Stimulated activated CD4-positive, alpha-beta T cell treated with anti-CD3 and anti-CD28 coated beads, Interleukin-1b, Interleukin-23, amount 100 ng/mL, for 48 hours (primary cell): ENCODE results near the gene CT55.
"Not testable (repeated sequence)": the region's sequence is repeated elsewhere in the genome, so short reads cannot be mapped to it uniquely, and the experiment has no call there.

Source experiments
- DNase-seq: peaks from one replicate; pipeline ENCODE4 v3.0.0-alpha.2; 2020

Gene CT55, protein sequence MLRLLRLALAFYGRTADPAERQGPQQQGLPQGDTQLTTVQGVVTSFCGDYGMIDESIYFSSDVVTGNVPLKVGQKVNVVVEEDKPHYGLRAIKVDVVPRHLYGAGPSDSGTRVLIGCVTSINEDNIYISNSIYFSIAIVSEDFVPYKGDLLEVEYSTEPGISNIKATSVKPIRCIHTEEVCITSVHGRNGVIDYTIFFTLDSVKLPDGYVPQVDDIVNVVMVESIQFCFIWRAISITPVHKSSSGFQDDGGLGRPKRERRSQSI

DNA sequence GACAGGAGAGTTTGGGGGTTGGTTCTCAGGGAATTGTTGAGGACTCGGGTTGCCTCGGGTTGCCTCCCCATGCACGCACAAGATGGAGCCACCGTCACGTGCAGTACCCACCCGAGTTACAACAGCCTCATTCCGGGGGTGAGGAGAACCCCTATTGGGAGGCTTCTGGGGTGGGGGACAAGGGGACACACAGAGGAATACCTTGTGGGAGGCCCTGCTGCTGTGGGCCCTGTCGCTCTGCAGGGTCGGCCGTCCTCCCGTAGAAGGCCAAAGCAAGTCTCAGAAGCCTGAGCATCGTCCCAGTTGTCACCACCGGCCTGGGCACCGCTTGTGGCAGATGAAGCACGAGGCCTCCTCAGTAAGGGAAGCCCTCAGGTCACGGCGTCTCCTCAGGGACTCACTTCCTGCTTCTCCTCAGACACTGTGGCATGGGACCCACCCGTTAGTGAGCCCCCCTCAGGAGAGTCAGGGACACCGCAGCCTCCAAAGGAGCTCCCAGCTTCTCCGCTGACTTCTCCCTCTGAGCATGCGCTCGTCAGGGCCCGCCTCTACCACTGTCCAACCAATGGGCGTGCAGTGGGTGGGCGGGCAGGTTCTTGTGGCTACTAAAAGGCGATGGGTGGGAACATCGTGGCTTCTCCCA, at the start of gene CT55:
Gene CT55 (minus strand): TSS at position 522 of the 643 bp plus-strand sequence. CDS start 227 bp downstream, at position 295.
- no peak for DNase-seq

DNA sequence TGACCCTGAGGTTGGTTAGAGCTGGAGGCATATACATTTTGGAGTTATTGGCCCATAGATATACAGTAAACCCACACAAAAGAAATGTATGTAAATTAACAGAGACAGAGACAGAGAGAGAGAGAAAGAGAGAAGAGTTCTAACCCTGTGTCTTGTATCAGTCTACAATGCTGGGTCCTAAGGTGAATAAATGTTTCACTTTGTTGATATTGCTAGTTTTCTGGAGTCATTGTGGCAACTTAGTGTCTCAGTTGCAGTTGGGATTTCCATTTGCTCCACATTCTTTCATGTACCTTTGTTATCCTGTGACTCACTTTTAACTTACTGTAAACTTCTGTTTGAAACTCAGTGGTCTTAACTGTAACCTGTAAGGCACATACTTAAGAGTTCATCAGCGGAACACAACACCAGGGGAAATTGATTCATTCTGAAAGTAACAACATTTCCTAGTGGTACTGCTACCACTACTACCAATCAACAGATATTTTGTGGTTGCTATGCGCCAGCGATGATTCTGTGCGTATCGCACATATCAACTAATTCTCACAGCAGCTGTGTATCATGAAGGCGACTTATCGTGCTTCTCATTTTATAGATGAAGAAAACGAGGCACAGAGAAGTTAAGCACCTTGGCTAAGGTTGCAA, 42.1 kb upstream of the CT55 start:
- DNase-seq, result peak; percentile 69

DNA sequence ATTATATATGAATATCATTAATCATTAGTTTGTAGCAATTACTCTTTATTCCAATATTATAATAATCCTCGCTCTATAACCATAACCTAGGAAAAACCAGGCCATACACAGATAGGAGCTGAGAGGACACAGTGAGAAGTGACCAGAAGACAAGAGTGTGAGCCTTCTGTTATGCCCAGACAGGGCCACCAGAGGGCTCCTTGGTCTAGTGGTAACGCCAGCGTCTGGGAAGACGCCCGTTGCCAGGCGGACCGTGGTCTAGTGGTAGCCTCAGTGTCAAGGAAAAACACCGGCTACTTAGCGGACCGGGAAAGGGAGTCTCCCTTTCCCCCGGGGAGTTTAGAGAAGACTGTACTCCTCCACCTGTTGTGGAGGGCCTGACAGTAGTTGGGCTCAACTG, 35.2 kb upstream of the CT55 start:
- DNase-seq, result peak; percentile 5

DNA sequence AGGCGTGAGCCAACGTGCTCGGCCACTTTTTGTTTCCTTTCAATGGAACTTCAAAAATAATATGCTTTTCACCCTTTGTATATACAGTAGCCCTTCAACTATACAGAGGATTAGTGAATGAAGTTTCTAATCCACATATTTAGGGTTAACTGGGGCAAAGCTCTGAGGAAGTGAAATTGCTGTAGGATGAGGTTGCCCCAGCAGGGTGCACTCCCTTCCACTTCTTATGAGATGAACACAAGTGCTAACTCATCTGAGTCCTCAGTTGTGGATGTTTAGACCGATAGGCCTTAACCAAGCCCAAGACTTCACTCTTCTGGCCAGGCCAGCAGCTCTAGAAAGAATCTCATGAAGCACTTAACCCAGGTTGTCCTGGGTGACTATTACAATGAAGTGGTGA, 29.1 kb upstream of the CT55 start:
- no peak for DNase-seq

DNA sequence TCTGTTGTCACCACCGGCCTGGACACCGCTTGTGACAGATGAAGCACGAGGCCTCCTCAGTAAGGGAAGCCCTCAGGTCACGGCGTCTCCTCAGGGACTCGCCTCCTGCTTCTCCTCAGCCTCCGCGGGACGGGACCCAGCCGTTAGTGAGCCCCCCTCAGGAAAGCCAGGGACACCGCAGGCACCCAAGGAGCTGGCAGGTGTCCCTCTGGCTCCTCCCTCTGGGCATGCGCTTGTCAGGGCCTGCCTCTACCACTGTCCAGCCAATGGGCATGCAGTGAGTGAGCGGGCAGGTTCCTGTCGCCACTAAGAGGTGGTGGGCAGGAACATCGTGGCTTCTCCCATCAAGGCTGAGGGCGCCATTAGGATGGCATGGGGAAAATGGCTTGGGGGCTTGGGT, 23.5 kb upstream of the CT55 start:
- DNase-seq, result no peak

DNA sequence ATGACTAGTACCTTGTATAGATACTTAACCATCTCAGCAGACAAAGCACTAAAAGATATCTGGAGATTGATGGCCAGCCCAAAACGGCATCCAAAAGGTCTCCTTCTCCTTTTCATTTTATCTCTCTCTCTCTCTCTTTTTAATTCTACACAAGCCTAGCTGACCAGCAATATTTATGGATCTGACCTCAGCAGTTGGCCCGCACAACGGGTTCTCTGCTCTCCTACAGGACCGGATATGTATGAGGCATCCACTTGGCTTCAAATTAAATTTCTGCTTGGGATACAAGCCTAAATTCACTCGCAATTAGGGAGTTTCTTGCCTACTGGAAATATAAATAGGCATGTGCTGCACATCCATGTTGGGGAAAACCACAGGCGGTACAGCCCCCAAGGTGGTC, 22.5 kb upstream of the CT55 start:
- DNase-seq, result no peak

DNA sequence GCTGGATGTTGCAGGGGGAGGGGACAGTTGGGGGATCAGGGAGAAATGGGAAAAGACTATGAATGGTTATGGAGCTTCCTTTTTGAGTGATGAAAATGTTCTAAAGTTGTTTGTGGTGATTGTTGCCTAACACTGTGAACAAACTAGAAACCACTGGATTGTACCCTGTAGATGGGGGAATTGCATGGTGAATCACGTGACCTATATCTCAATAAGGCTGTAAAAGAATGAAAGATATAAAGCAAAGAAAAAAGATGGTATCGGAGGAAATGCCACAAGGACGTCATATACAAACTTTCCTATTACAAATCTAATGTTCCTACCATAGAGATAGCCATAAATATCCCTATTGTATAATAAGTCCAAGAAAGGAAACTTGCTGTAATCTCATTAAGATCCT, 20.6 kb upstream of the CT55 start:
- DNase-seq, result no peak

DNA sequence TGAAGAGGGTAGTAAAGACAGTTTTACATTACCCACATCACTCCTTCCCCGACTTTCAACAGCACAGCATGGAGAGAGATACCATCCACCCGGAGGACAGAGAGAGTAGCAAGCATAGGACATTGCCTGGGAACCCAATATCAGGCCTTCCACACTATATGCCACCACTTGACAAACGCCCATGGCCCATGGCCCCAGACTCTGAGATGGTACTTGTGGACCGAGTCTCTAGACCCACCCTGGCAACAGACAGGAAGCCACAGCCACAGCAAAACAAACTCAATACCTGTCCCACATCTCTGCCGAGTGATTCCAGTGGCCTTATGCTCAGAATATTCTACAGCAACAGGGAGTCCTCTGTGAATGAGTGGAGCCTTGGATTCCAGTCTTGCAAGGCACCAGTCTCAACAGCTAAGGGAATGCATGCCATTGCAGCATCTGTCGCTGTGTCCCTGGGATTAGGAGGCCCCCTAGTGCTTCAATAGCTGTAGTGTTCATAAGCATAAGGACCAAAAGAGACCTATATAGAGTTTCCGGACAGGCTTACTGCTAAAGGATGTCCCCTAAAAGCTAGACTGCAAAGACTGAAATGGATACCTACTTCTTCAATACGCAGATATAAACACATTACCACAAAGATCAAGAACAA, 14.7 kb upstream of the CT55 start:
- DNase-seq, result peak; percentile 22

DNA sequence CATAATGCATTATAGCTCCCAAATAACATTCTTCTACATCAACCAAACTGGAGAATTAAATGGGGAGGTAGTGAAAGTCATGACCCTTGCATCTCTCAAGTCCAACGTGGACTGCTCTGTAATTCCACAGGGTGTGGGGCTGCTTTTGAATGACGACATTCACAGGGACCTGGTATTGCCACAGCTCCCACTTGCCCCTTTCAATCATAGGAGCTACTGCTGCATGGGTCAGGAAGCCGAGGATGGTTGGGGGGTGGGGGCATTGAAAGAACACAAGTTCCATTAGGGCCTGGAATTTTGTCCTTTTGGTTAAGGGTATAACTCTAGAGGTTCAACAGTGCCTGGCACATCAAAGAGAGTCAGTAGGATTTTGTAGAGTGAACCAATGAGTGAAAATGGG, 7.4 kb upstream of the CT55 start:
- no peak for DNase-seq

DNA sequence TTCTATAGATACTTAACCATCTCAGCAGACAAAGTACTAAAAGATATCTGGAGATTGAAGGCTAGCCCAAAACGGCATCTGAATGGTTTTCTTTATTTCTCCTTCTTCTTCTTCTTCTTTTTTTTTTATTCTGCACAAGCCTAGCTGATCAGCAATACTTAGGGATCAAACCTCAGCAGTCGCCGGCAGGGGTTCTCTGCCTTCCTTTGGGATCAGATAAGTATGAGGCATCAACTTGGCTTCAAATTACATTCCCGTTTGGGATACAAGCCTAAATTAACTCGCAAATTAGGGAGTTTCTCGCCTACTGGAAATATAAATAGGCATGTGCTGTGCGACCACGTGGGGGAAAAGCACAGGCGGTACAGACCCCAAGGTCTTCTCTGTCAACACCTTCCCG, 730 bp downstream of the CT55 start:
- DNase-seq, result no peak

DNA sequence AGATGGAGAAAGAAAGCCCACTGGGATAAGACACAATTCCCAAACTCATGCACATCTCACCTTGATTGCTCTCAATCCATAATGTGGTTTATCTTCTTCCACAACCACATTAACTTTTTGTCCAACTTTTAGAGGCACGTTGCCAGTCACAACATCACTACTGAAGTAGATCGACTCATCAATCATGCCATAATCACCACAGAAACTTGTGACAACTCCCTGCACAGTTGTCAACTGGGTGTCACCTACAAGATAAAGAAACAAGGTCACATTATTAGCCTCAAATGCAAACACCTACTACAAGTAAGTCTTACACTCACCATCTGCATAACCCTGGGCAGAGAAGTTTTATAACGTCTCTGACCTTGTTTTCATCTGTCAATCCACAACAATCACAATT, 1.7 kb downstream of the CT55 start:
- DNase-seq, result not testable (repeated sequence)

DNA sequence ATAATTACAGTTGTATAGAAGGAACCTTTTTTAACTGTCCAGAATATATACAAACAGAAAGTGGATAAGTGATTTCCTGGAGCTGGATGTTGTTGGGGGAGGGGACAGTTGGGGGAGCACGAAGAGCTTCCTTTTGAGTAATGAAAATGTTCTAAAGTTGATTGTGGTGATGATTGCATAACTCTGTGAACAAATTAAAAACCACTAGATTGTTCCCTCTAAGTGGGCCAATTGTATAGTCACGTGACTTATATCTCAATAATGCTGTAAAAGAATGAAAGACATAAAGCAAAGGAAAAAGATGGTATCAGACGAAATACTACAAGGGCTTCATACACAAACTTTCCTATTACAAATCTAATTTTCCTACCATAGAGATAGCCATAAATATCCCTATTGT, 2.7 kb downstream of the CT55 start:
- no peak for DNase-seq

DNA sequence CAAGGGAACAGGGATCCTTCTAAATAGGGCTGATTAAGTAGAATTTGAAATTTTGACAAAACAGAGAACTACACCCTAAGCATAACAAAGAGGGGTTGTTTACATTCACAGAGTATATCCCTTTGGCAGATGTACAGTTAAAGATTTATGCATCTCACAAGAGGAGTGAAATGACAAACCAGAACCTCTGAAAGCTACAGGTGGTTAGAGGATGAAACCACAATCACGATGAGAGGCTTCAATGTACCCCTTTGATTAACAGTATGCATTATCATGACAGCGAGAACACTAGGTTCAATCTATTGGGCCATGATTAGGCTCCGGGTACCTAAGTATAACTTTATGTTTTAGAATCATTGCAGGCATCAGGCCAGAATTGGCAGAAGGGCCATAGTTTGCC, 16.5 kb downstream of the CT55 start:
- DNase-seq, result not testable (repeated sequence)

DNA sequence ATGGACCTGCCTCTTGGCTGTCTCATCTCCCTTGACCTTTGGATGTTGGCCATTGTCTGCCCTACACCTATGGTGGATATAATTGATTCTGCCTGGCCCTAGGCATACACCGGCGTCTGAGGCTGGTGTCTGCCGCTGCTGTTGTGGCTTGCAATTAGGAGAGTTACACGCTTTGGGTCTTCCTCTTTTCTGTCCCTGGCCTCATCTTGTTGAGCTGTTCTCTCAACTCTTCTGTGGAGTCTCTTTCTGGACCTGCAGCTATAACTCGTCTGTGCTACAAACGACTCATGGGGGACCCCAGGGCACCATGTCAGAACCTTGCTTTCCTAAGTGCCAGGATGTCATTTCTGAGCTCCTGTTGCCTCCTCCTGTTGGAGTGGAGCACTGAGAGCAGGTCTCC, 45.1 kb downstream of the CT55 start:
- not testable (repeated sequence) for DNase-seq

DNA sequence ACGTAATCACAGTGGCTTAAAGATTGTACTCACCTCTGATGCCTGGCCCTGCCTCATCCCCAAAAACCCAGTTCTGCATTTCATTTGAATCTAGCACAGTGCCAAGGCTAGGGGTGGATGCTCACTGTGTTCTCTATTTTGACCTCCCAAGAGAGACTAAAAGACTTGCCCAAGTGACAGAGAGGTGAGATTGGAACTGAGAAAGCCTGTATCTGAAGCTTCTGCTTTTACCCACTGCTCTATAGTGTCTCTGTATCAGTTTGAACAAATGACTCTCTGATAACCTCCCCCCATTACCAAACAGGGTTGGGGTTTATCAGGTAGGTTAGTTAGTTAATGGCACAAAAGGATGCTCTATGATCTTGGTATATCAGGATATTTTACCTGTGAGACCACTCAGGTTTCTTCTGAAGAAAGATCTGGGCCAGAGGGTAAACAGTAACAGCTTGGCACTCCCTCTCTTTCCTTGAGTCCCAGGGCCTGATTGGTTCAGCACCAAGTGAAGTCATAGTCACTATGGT, 51.1 kb downstream of the CT55 start, which contains the start of gene ETDB:
Gene ETDB (minus strand): TSS at position 471 of the 521 bp plus-strand sequence. CDS start 1,265 bp downstream, outside the sequence.
- not testable (repeated sequence) for DNase-seq

DNA sequence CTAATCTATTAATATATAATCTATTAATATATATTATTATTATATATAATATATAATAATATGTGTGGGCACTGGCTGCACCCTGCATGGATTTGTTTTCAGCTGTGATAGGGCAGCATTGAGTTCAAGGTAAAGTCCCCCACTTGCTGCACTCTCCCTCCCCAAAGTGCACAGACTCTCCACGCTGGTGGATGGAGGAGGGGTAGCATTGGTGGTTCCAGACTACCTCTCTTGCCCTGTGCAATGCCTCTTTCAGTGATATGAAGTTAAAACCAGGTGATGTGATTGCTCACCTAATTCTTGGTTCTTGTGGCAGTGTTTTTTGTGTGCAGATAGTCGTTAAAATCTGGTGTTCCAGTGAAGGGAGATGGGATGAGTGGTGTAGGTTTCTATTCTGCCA, 55.1 kb downstream of the CT55 start:
- DNase-seq, result not testable (repeated sequence)

DNA sequence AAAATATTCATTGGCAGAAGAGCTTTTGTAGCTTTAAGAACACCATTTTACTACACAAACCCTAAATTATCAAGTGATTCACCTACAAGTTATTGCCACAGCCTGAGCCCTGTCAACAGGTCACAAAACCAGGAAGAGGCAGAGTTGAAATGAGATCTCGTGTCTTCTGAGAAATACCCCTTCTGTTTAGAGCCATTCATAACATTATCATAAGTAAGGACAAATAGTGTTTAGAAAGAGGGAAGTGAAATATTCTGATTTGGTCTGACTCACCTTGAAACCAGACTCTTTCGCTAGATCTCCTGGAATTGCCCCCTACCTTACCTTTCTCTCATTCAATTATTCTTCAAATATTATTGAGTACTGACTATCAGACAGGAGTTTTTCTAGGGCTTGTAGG, 56.8 kb downstream of the CT55 start:
- no peak for DNase-seq

DNA sequence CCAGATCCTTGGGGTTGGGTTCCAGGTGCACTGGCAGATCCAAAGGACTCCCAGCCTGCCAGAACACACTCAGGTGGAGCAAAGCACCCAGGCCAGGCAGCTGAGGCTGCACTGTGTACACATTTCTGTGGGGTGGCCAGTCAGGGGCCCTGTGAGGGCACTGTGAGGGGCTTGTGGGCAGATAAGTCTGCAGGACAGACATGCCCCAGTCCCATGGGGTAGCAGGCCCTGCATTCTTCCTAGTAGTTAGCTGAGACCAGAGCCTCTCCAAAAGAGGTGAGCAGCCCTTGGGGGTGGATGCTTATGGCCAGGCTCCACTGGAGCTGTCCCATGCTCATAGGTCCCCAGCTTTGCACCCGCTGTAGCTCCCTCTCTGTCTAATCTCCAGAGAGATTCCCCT, 58.5 kb downstream of the CT55 start:
- DNase-seq, result no peak

DNA sequence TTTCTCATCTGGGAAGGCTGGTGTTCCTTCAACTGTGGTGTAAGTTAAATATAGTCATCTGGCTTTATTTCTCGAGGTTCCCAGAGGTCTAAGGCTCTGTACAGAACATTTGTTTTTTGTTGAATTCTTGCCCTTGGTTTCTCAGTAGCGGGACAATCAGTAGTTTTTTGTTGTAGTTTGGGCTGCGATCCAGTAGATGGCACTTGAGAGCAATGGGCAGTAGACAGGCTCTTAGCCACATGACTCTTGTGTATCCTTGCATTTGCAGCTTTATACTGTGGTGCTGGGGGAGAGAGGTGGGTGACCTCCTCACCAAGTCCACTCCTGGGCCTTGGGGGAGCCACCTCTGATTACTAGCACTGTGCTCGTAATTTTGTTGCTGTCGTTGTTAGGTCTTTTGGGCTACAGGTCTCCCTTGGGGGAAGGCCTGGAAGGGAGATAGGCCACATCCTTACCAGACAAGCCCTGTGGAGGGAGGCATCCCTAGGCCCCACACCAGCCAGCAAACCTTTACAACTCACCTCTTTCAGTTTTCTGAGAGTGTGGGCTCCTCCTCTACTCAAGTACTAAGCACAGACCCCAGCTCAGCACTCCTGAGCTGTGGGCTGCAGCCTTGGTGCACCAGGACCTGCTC, 59.0 kb downstream of the CT55 start:
- DNase-seq, result no peak

DNA sequence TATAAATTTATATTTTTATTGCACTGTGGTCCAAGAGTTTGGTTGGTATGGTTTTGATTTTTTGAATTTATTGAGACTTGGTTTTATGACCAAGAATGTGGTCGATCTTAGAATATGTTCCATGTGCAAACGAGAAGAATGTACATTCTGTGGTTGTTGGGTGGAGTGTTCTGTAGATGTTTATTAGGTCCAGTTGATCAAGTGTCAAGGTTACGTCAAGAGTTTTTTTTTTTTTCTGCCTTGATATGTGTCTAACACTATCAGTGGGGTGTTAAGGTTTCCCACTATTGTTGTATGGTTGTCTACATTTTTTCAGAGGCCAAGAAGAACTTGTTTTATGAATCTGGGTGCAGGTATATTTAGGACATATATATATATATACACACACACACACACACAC, 61.6 kb downstream of the CT55 start:
- DNase-seq, result no peak
